GM21723 (cell line): Measurements from ENCODE around the gene CGREF1.
"Not testable (repeated sequence)": the region's sequence is repeated elsewhere in the genome, so short reads cannot be mapped to it uniquely, and the experiment has no call there.

Source experiments
- ATAC-seq: cut with Tn5 transposase; IDR thresholded peaks from one replicate; pipeline ENCODE4 v1.9.1; 2021; ENCODE audit warnings: mild to moderate bottlenecking, moderate library complexity; ENCODE audit not compliant: unreplicated experiment

CGREF1 gene

GRCh38 chr2:27138111-27138510 lies 19.2 kb upstream of the CGREF1 start:
- no peak for ATAC-seq

GRCh38 chr2:27137322-27137935 lies 18.5 kb upstream of the CGREF1 start:
- ATAC-seq = no peak

GRCh38 chr2:27136751-27137150 lies 17.8 kb upstream of the CGREF1 start:
- ATAC-seq = no peak

GRCh38 chr2:27135478-27135955 lies 16.6 kb upstream of the CGREF1 start:
- no peak for ATAC-seq

GRCh38 chr2:27134781-27135477 lies 16.0 kb upstream of the CGREF1 start:
- no peak for ATAC-seq

GRCh38 chr2:27133905-27134780 lies 15.2 kb upstream of the CGREF1 start, which contains the start of gene PREB:
PREB (minus strand) TSS chr2:27134636; CDS start chr2:27134421, 215 bp downstream.
- peak; percentile 80 for ATAC-seq

- no peak for ATAC-seq
Measured at GRCh38 chr2:27133195-27133875, 14.4 kb upstream of the CGREF1 start.

GRCh38 chr2:27131429-27131828 lies 12.5 kb upstream of the CGREF1 start:
- ATAC-seq = no peak

- no peak for ATAC-seq
Measured at GRCh38 chr2:27130396-27130795, 11.5 kb upstream of the CGREF1 start.

- no peak for ATAC-seq
Measured at GRCh38 chr2:27128668-27129571, 10.0 kb upstream of the CGREF1 start.

GRCh38 chr2:27127883-27128667 lies 9.1 kb upstream of the CGREF1 start:
- ATAC-seq = no peak

GRCh38 chr2:27126252-27126710 lies 7.4 kb upstream of the CGREF1 start:
- ATAC-seq = no peak

GRCh38 chr2:27125104-27125503 lies 6.2 kb upstream of the CGREF1 start:
- no peak for ATAC-seq

GRCh38 chr2:27123302-27124150 lies 4.6 kb upstream of the CGREF1 start, which contains the start of gene ABHD1:
ABHD1 (plus strand) TSS chr2:27123815; CDS start chr2:27123949, 134 bp downstream.
- peak; percentile 78 for ATAC-seq

GRCh38 chr2:27122791-27123190 lies 3.9 kb upstream of the CGREF1 start:
- no peak for ATAC-seq

- no peak for ATAC-seq
Measured at GRCh38 chr2:27121906-27122305, 3.0 kb upstream of the CGREF1 start.

- not testable (repeated sequence) for ATAC-seq
Measured at GRCh38 chr2:27119330-27119670, 372 bp upstream of the CGREF1 start.

- no peak for ATAC-seq
Measured at GRCh38 chr2:27117995-27118524, 868 bp downstream of the CGREF1 start.
